Peyer's patch (tissue), 4 donors: ENCODE results near the gene PCSK5. TPM values are rescaled to one million over a fixed set of nuclear protein-coding genes. Genes with fewer than 3 reads are reported as not detected.

Experiments
- DNase-seq, 3 donors: peaks; one replicate each; pipeline ENCODE4 v3.0.0-alpha.2; 2017 to 2019
- H3K27ac ChIP-seq, 4 donors: fragments of 200-600 bp; sonication (generic); one replicate each; pipeline ENCODE4 v1.5.1; 2016 to 2019
- H3K27me3 ChIP-seq, 2 donors: fragments of 200-600 bp; sonication (generic); one replicate each; pipeline ENCODE4 v1.5.1; 2019
- H3K36me3 ChIP-seq, 3 donors: fragments of 200-600 bp; sonication (generic); one replicate each; pipeline ENCODE4 v1.5.1; 2016 to 2019
- H3K4me1 ChIP-seq, 4 donors: fragments of 200-600 bp; sonication (generic); one replicate each; pipeline ENCODE4 v1.5.1; 2016 to 2019
- H3K4me3 ChIP-seq, 4 donors: fragments of 200-600 bp; sonication (generic); 1 replicate in 3 of 4; 2 replicates in 1 of 4; pipeline ENCODE4 v1.5.1; 2016 to 2019; ENCODE audit warnings: mild to moderate bottlenecking in 1 of 4
- H3K9me3 ChIP-seq, 4 donors: fragments of 200-600 bp; sonication (generic); one replicate each; pipeline ENCODE4 v1.5.1; 2016 to 2019; ENCODE audit warnings: mild to moderate bottlenecking in 1 of 4
- CTCF ChIP-seq, 6 experiments: fragments of 450-650 bp in 4 of 6; fragments of 200-600 bp in 2 of 6; sonication (generic) in 1 of 6; IDR thresholded peaks; one replicate each; pipeline ENCODE4 v1.5.1; 2017 to 2019; ENCODE audit warnings: antibody characterized with exemption in 6 of 6, mild to moderate bottlenecking in 3 of 6, moderate library complexity in 1 of 6
- POLR2A ChIP-seq, 2 donors: fragments of 450-650 bp; IDR thresholded peaks; one replicate each; pipeline ENCODE4 v1.5.1; 2017; ENCODE audit warnings: antibody characterized with exemption in 2 of 2, mild to moderate bottlenecking in 2 of 2, moderate library complexity in 2 of 2
- total RNA-seq, 4 donors: library from RNA; depleted of rRNA; stranded (reverse); fragments of >200 nt; gene quantifications; one replicate each; pipeline ENCODE4 v1.1.0, GENCODE V29; 2016

The PCSK5 gene
- total RNA-seq, 4 donors from 2014 or later, result 77.6 to 488 (median 411) TPM

GRCh38 chr9:75906531-75906930 is 16.1 kb downstream of the PCSK5 start:
- no peaks in the 10 kb centered on the region for H3K27me3 ChIP-seq
- peak overlapping the region in 3 of 4 donors; percentile 34 to 74 (median 71) for H3K27ac ChIP-seq
- H3K4me3 ChIP-seq, result no peak overlapping the region
- no peaks in the 10 kb centered on the region for H3K36me3 ChIP-seq
- no peak for TF ChIP-seq CTCF (IDR thresholded peaks at IDR 0.05)
- H3K4me1 ChIP-seq, result peaks cover 0 to 41% (median 2%) of the 10 kb centered on the region in 4 donors
- no peaks in the 10 kb centered on the region for H3K9me3 ChIP-seq
- no peak for DNase-seq

GRCh38 chr9:75907329-75907728 is 16.9 kb downstream of the PCSK5 start:
- Histone ChIP-seq H3K4me1 (peaks cover 0 to 47% (median 2%) of the 10 kb centered on the region in 4 donors), H3K9me3 (no peaks in the 10 kb centered on the region), H3K36me3 (no peaks in the 10 kb centered on the region), H3K27me3 (no peaks in the 10 kb centered on the region), H3K27ac (peak overlapping the region in 2 of 4 donors; percentile 71 to 74), H3K4me3 (peak overlapping the region in 1 of 4 donors; percentile 6)
- DNase-seq, result peak in 1 of 3 donors; percentile 50
- TF ChIP-seq CTCF (IDR thresholded peaks at IDR 0.05) (no peak), POLR2A (IDR thresholded peaks at IDR 0.05) (no peak)

DNA sequence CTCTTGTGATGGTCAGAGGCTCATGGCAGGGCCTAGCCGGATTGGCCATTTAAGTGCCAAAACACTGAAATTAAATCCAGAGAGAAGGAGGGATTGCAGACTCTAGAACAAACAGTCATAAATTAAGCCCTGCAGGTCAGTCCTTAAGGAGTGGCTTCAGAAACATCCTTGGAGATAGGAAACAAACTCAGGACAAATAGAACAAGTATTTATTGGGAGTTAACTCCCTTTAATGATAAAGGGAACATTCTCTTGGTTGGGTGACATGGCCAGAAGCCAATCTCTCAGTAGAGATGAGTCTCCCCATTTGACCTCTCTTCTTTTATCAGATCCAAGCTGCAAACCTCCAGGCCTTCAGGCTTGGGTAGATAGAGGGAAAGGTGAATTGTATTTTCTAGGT is 17.4 kb downstream of the PCSK5 start:
- no peak for TF ChIP-seq CTCF (IDR thresholded peaks at IDR 0.05)
- no peak for TF ChIP-seq POLR2A (IDR thresholded peaks at IDR 0.05)
- peak overlapping the region in 1 of 4 donors; percentile 6 for H3K4me3 ChIP-seq
- no peaks in the 10 kb centered on the region for H3K36me3 ChIP-seq
- H3K27ac ChIP-seq, result peak overlapping the region in 2 of 4 donors; percentile 71 to 74
- H3K27me3 ChIP-seq, result no peaks in the 10 kb centered on the region
- DNase-seq, result peak in 1 of 3 donors; percentile 59
- H3K4me1 ChIP-seq, result peaks cover 0 to 53% (median 2%) of the 10 kb centered on the region in 4 donors
- no peaks in the 10 kb centered on the region for H3K9me3 ChIP-seq

GRCh38 chr9:75909776-75910175 is 19.3 kb downstream of the PCSK5 start:
- no peaks in the 10 kb centered on the region for H3K27me3 ChIP-seq
- no peaks in the 10 kb centered on the region for H3K36me3 ChIP-seq
- peak overlapping the region in 1 of 4 donors; percentile 15 for H3K27ac ChIP-seq
- H3K9me3 ChIP-seq, result no peaks in the 10 kb centered on the region
- no peak overlapping the region for H3K4me3 ChIP-seq
- peaks cover 0 to 58% (median 2%) of the 10 kb centered on the region in 4 donors for H3K4me1 ChIP-seq
- peak in 1 of 3 donors; percentile 58 for DNase-seq
- TF ChIP-seq POLR2A (IDR thresholded peaks at IDR 0.05) (no peak), CTCF (IDR thresholded peaks at IDR 0.05) (no peak)

- peaks cover 0 to 65% (median 2%) of the 10 kb centered on the region in 4 donors for H3K4me1 ChIP-seq
- no peaks in the 10 kb centered on the region for H3K27me3 ChIP-seq
- H3K27ac ChIP-seq, result no peak overlapping the region
Observed at GRCh38 chr9:75910731-75911130, 20.3 kb downstream of the PCSK5 start.

More at GRCh38 chr9:75910731-75911130, 20.3 kb downstream of the PCSK5 start:
- no peak for DNase-seq
- H3K4me3 ChIP-seq, result no peak overlapping the region
- TF ChIP-seq POLR2A (IDR thresholded peaks at IDR 0.05), result no peak
- TF ChIP-seq CTCF (IDR thresholded peaks at IDR 0.05), result no peak
- no peaks in the 10 kb centered on the region for H3K36me3 ChIP-seq
- H3K9me3 ChIP-seq, result no peaks in the 10 kb centered on the region
